Neural crest cell (in vitro differentiated cells): ENCODE results near the gene NDST1. TPM values are rescaled to one million over a fixed set of nuclear protein-coding genes. Genes with fewer than 3 reads are reported as not detected.

Source experiments
- DNase-seq: peaks from one replicate; pipeline ENCODE4 v3.0.0; 2021; ENCODE audit warnings: low read depth, mixed read lengths, low spot score
- H3K27ac Mint-ChIP-seq: one replicate; pipeline ENCODE4 v1.8.0; 2021; ENCODE audit warnings: mild to moderate bottlenecking, mixed read lengths; ENCODE audit not compliant: unreplicated experiment
- H3K27me3 Mint-ChIP-seq: 2 replicates; pipeline ENCODE4 v1.8.0; 2021; ENCODE audit warnings: low read depth, mild to moderate bottlenecking, mixed read lengths
- H3K36me3 Mint-ChIP-seq: 2 replicates; pipeline ENCODE4 v1.8.0; 2021; ENCODE audit warnings: low read depth, mild to moderate bottlenecking, mixed read lengths
- H3K4me1 Mint-ChIP-seq: 2 replicates; pipeline ENCODE4 v1.8.0; 2021; ENCODE audit warnings: mixed read lengths
- H3K4me3 Mint-ChIP-seq: one replicate; pipeline ENCODE4 v1.8.0; 2021; ENCODE audit warnings: mild to moderate bottlenecking, mixed read lengths
- H3K9me3 Mint-ChIP-seq: 2 replicates; pipeline ENCODE4 v1.8.0; 2021; ENCODE audit warnings: mixed read lengths
- CTCF ChIP-seq: fragments of 200-600 bp; sonication (generic); conservative IDR thresholded peaks from 2 replicates; pipeline ENCODE4 v1.5.0; 2021; ENCODE audit warnings: antibody characterized with exemption, mild to moderate bottlenecking
- total RNA-seq: library from RNA; stranded (reverse); gene quantifications from 2 replicates; pipeline ENCODE4 v1.2.1, GENCODE V29; 2021

NDST1 gene
- total RNA-seq, 1 donor from 2014 or later, result 112 TPM

GRCh38 chr5:150509992-150510391 lies 2.1 kb downstream of the NDST1 start:
- Mint-ChIP-seq H3K4me3 (no peak overlapping the region), H3K27me3 (no peaks in the 10 kb centered on the region), H3K36me3 (no peaks in the 10 kb centered on the region), H3K9me3 (no peaks in the 10 kb centered on the region), H3K4me1 (peaks cover 40% of the 10 kb centered on the region), H3K27ac (peak overlapping the region; percentile 89)
- DNase-seq, result no peak
- TF ChIP-seq CTCF, result no peak

- Mint-ChIP-seq H3K4me1 (peaks cover 40% of the 10 kb centered on the region), H3K9me3 (no peaks in the 10 kb centered on the region), H3K36me3 (no peaks in the 10 kb centered on the region), H3K27me3 (no peaks in the 10 kb centered on the region), H3K4me3 (no peak overlapping the region), H3K27ac (peak overlapping the region; percentile 89)
- no peak for DNase-seq
- TF ChIP-seq CTCF, result no peak
Observed at GRCh38 chr5:150510460-150511263, 2.7 kb downstream of the NDST1 start.

- Mint-ChIP-seq H3K9me3 (no peaks in the 10 kb centered on the region), H3K4me1 (peaks cover 40% of the 10 kb centered on the region), H3K27ac (no peak overlapping the region), H3K27me3 (no peaks in the 10 kb centered on the region), H3K4me3 (no peak overlapping the region), H3K36me3 (no peaks in the 10 kb centered on the region)
- no peak for DNase-seq
- TF ChIP-seq CTCF, result no peak
Observed at GRCh38 chr5:150511578-150512367, 3.8 kb downstream of the NDST1 start.

GRCh38 chr5:150512368-150512747 lies 4.4 kb downstream of the NDST1 start:
- Mint-ChIP-seq H3K9me3 (no peaks in the 10 kb centered on the region), H3K4me3 (no peak overlapping the region), H3K27ac (no peak overlapping the region), H3K27me3 (no peaks in the 10 kb centered on the region), H3K36me3 (no peaks in the 10 kb centered on the region), H3K4me1 (peaks cover 43% of the 10 kb centered on the region)
- no peak for DNase-seq
- no peak for TF ChIP-seq CTCF

GRCh38 chr5:150513375-150514309 lies 5.7 kb downstream of the NDST1 start:
- Mint-ChIP-seq H3K36me3 (no peaks in the 10 kb centered on the region), H3K4me1 (peaks cover 52% of the 10 kb centered on the region), H3K27ac (no peak overlapping the region), H3K4me3 (no peak overlapping the region), H3K27me3 (no peaks in the 10 kb centered on the region), H3K9me3 (no peaks in the 10 kb centered on the region)
- peak; percentile 35 for DNase-seq
- peak; percentile 45 for TF ChIP-seq CTCF
